Uterus (tissue), 4 donors: ENCODE measurements around the gene ZNF8. TPM values are rescaled to one million over a fixed set of nuclear protein-coding genes. Genes with fewer than 3 reads are reported as not detected.

Experiments used
- DNase-seq, 2 donors: peaks; one replicate each; pipeline ENCODE4 v3.0.0-alpha.2; 2019 to 2020
- H3K27ac ChIP-seq, 2 donors: fragments of 200-600 bp; sonication (generic); 1 replicate in 1 of 2; 2 replicates in 1 of 2; pipeline ENCODE4 v1.5.1; 2016 to 2018
- H3K27me3 ChIP-seq, 2 donors: fragments of 200-600 bp; sonication (generic); one replicate each; pipeline ENCODE4 v1.5.1; 2018 to 2019; ENCODE audit warnings: control low read depth in 1 of 2
- H3K36me3 ChIP-seq, 2 donors: fragments of 200-600 bp; sonication (generic); one replicate each; pipeline ENCODE4 v1.5.1; 2019; ENCODE audit warnings: control low read depth in 1 of 2
- H3K4me1 ChIP-seq, 2 donors: fragments of 200-600 bp; sonication (generic); one replicate each; pipeline ENCODE4 v1.5.1; 2018 to 2019; ENCODE audit warnings: control low read depth in 1 of 2
- H3K4me3 ChIP-seq, 2 donors: fragments of 200-600 bp; sonication (generic); 1 replicate in 1 of 2; 2 replicates in 1 of 2; pipeline ENCODE4 v1.5.1; 2018 to 2019; ENCODE audit warnings: mild to moderate bottlenecking in 1 of 2
- H3K9me3 ChIP-seq, 2 donors: fragments of 200-600 bp; sonication (generic); one replicate each; pipeline ENCODE4 v1.5.1; 2019; ENCODE audit warnings: control low read depth in 1 of 2
- POLR2A ChIP-seq, 2 donors: fragments of 450-650 bp; IDR thresholded peaks; one replicate each; pipeline ENCODE4 v1.6.1; 2016; ENCODE audit warnings: antibody characterized with exemption in 2 of 2, mild to moderate bottlenecking in 1 of 2, moderate library complexity in 1 of 2
- intact Hi-C: fragments of 100-400 bp; cut with DNase I; formaldehyde crosslinking; loops from one replicate; pipeline ENCODE4 v1.15.1; 2023; ENCODE audit warnings: low total_unique reads
- total RNA-seq, 4 donors: library from RNA; depleted of rRNA in 3 of 4; stranded (reverse); fragments of >200 nt in 3 of 4; gene quantifications; one replicate each; pipeline versions ENCODE4 v1.1.0 to v1.2.4, GENCODE V29; 2014 to 2023
- TF ChIP-seq, protein P1 (sequence below), 4 experiments: fragments of 200-600 bp in 2 of 4; fragments of 450-650 bp in 2 of 4; sonication (generic) in 2 of 4; IDR thresholded peaks; one replicate each; pipeline ENCODE4 v1.5.1; 2016 to 2019; ENCODE audit warnings: antibody characterized with exemption in 4 of 4, mild to moderate bottlenecking in 2 of 4, moderate library complexity in 1 of 4
- donor health status: DM: yes; HTN: yes; CAD: no.

Gene ZNF8
- total RNA-seq, 4 donors from 2014 or later: 1.8 to 10.8 (median 8.2) TPM

DNA sequence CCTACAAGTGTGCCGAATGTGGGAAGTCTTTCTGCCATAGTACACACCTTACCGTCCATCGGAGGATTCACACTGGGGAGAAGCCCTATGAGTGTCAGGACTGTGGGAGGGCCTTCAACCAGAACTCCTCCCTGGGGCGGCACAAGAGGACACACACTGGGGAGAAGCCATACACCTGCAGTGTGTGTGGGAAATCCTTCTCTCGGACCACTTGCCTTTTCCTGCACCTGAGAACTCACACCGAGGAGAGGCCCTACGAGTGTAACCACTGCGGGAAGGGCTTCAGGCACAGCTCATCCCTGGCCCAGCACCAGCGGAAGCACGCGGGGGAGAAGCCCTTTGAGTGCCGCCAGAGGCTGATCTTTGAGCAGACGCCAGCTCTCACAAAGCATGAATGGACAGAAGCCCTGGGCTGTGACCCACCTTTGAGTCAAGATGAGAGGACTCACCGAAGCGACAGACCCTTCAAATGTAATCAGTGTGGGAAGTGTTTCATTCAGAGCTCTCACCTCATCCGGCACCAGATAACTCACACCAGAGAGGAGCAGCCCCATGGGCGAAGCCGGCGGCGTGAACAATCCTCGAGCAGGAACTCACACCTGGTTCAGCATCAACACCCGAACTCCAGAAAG, 16.1 kb downstream of the ZNF8 start:
- TF ChIP-seq, protein P1, sequence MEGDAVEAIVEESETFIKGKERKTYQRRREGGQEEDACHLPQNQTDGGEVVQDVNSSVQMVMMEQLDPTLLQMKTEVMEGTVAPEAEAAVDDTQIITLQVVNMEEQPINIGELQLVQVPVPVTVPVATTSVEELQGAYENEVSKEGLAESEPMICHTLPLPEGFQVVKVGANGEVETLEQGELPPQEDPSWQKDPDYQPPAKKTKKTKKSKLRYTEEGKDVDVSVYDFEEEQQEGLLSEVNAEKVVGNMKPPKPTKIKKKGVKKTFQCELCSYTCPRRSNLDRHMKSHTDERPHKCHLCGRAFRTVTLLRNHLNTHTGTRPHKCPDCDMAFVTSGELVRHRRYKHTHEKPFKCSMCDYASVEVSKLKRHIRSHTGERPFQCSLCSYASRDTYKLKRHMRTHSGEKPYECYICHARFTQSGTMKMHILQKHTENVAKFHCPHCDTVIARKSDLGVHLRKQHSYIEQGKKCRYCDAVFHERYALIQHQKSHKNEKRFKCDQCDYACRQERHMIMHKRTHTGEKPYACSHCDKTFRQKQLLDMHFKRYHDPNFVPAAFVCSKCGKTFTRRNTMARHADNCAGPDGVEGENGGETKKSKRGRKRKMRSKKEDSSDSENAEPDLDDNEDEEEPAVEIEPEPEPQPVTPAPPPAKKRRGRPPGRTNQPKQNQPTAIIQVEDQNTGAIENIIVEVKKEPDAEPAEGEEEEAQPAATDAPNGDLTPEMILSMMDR (IDR thresholded peaks at IDR 0.05): no peak
- no peak for TF ChIP-seq POLR2A (IDR thresholded peaks at IDR 0.05)
- H3K36me3 ChIP-seq: no peaks in the 10 kb centered on the region
- H3K9me3 ChIP-seq: peaks cover 0 to under 1% of the 10 kb centered on the region in 2 donors
- no peak overlapping the region for H3K4me3 ChIP-seq
- no peak for DNase-seq
- no peak overlapping the region for H3K27ac ChIP-seq
- H3K27me3 ChIP-seq: no peaks in the 10 kb centered on the region
- intact Hi-C loops: no loop called here
- H3K4me1 ChIP-seq: no peaks in the 10 kb centered on the region

DNA sequence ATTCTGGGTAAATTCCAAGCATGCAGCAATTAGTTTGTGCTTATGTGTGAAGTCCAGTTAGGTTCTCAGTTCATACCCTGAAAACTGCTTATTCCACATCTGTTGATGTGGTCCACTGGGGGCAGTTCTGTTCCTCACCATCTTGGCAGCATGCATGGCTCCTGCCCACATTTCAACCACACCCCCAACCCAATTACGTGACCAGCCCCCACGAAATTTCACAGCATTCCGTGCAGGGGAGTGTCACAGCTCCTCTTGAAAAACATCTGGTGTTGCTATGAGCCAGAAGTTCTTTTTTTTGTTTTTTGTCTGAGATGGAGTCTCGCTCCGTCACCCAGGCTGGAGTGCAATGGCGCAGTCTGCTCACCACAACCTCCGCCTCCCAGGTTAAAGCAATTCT, 17.3 kb downstream of the ZNF8 start:
- H3K9me3 ChIP-seq: peaks cover 0 to 3% of the 10 kb centered on the region in 2 donors
- no peak overlapping the region for H3K27ac ChIP-seq
- DNase-seq: no peak
- TF ChIP-seq POLR2A (IDR thresholded peaks at IDR 0.05): no peak
- TF ChIP-seq, protein P1 (IDR thresholded peaks at IDR 0.05): no peak
- H3K4me3 ChIP-seq: no peak overlapping the region
- no peaks in the 10 kb centered on the region for H3K4me1 ChIP-seq
- intact Hi-C loops: no loop called here
- H3K36me3 ChIP-seq: no peaks in the 10 kb centered on the region
- H3K27me3 ChIP-seq: no peaks in the 10 kb centered on the region

DNA sequence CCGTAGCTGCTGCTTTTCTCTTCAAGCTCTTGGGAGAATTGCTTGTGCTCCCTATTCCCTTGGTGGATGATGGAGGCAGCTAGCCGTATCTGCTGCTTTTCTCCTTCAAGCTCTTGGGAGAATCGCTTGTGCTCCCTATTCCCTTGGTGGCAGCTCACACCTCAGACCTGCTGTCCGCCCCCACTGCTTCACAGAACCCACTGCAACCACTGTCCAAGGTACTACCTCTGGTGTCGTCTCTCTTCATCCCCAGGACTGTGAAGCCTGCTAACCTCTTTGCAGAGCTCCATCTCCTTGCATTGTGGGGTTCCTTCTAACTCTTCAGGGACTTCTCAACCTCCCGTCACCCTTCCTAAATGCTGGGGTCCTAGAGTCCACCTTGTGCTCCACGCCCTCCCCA, 21.9 kb downstream of the ZNF8 start:
- DNase-seq: no peak
- Histone ChIP-seq H3K9me3 (peaks cover 0 to 3% of the 10 kb centered on the region in 2 donors), H3K4me1 (no peaks in the 10 kb centered on the region), H3K27me3 (no peaks in the 10 kb centered on the region), H3K4me3 (no peak overlapping the region), H3K27ac (no peak overlapping the region), H3K36me3 (no peaks in the 10 kb centered on the region)
- intact Hi-C loops: no loop called here
- TF ChIP-seq, protein P1 (IDR thresholded peaks at IDR 0.05): no peak
- no peak for TF ChIP-seq POLR2A (IDR thresholded peaks at IDR 0.05)

DNA sequence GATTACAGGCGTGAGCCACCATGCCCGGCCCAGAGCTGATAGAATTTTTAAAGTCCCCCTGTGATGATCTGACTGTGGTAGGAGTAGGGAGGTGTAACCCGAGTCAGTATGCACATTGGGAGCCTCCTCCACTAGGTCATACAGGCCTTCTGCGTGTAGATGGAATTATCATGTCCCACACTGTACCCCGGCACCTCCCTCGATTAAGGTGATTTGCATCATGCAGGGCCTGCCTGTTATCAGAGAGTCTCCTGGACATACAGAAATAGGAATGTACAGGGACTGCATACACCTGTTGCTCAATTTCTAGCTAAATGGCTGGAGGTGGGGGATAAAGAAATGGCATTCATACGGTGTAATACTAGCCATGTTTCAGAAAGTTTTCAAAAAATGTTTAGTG, 25.5 kb downstream of the ZNF8 start:
- Histone ChIP-seq H3K27me3 (no peaks in the 10 kb centered on the region), H3K27ac (peak overlapping the region; percentile 74 to 88), H3K9me3 (peaks cover 0 to 3% of the 10 kb centered on the region in 2 donors), H3K4me1 (no peaks in the 10 kb centered on the region), H3K36me3 (no peaks in the 10 kb centered on the region), H3K4me3 (peak overlapping the region in 1 of 2 donors; percentile 88)
- DNase-seq: no peak
- TF ChIP-seq, protein P1 (IDR thresholded peaks at IDR 0.05): no peak
- intact Hi-C loops: no loop called here

DNA sequence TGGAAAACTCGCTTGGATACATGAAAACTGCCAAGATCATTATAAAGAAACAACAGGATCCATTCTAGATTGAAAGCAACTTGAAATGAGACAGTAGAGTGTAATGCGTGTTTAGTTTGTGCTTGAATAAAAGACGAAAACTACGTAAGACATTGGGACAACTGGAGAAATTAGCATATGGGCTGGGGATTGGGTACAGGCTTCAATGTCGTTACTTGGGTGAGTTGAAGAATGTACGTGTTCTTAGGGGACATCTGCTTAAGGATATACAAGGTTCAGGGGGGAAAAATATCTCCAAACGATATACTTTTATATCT, 26.0 kb downstream of the ZNF8 start:
- intact Hi-C loops: no loop called here
- peak overlapping the region; percentile 88 to 92 for H3K4me3 ChIP-seq
- no peak for DNase-seq
- no peak for TF ChIP-seq POLR2A (IDR thresholded peaks at IDR 0.05)
- TF ChIP-seq, protein P1 (IDR thresholded peaks at IDR 0.05): no peak
- H3K9me3 ChIP-seq: peaks cover 0 to 3% of the 10 kb centered on the region in 2 donors
- no peaks in the 10 kb centered on the region for H3K4me1 ChIP-seq
- H3K36me3 ChIP-seq: no peaks in the 10 kb centered on the region
- peak overlapping the region; percentile 74 to 88 for H3K27ac ChIP-seq
- H3K27me3 ChIP-seq: no peaks in the 10 kb centered on the region
